HG03460 (cell line): ENCODE results near the gene VPS9D1.
"Not testable (repeated sequence)": the region's sequence is repeated elsewhere in the genome, so short reads cannot be mapped to it uniquely, and the experiment has no call there.

Experiments
- ATAC-seq: cut with Tn5 transposase; IDR thresholded peaks from one replicate; pipeline ENCODE4 v1.9.1; 2021; ENCODE audit not compliant: unreplicated experiment

VPS9D1 gene

DNA sequence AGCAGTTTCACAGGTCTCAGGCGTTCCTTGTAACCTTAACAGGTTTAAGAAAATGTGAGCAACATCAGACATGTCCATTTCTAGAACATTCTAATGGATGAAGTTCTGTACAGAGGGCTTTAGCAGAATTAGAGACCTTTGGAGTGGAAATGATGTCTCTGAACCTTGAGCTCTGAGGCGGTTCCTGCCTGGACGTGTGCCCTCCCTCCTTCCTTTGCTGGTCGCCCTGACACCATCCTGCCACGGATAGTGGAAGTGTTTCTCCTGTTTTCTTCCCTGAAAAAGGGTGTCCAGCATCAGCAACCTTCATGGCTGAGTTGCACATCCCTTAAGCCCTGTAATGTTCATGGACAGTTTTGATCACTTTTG lies 51.9 kb downstream of the VPS9D1 start:
- ATAC-seq = no peak

- ATAC-seq = no peak
These were observed 53.1 kb downstream of the VPS9D1 start for GRCh38 chr16:89667633-89668032.

GRCh38 chr16:89667000-89667399 lies 53.7 kb downstream of the VPS9D1 start:
- ATAC-seq = not testable (repeated sequence)

DNA sequence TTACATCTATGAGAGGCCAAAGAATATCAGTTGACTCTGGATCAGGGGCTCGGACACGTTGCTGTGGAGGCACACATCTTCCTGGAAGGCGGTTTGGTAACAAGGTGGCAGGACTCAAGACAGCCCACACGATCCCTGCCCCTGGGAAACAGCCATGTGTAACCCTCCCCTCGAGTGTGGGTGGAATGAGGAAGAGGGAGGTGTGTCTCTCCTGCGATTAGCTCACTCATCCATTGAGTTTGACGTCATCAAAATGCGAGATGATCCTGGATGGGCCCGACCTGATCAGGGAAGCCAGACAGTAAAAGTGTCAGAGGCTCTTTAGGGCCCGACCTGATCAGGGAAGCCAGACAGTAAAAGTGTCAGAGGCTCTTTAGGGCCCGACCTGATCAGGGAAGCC lies 56.5 kb downstream of the VPS9D1 start:
- ATAC-seq = not testable (repeated sequence)

DNA sequence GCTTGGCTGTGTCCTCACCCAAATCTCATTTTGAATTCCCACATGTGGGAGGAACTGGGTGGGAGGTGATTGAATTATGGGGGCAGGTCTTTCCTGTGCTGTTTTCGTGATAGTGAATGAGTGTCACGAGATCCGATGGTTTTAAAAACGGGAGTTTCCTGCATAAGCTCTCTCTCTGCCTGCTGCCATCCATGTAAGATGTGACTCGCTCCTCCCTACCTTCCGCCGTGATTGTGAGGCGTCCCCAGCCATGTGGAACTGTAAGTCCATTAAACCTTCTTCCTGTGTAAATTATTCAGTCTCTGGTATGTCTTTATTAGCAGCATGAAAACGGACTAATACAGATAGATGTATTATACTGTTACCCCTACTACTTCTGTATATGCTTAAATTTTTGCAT lies 59.5 kb downstream of the VPS9D1 start:
- ATAC-seq = no peak

GRCh38 chr16:89660146-89660545 lies 60.6 kb downstream of the VPS9D1 start:
- ATAC-seq = no peak

GRCh38 chr16:89658221-89658879 lies 62.3 kb downstream of the VPS9D1 start:
- peak; percentile 14 for ATAC-seq

DNA sequence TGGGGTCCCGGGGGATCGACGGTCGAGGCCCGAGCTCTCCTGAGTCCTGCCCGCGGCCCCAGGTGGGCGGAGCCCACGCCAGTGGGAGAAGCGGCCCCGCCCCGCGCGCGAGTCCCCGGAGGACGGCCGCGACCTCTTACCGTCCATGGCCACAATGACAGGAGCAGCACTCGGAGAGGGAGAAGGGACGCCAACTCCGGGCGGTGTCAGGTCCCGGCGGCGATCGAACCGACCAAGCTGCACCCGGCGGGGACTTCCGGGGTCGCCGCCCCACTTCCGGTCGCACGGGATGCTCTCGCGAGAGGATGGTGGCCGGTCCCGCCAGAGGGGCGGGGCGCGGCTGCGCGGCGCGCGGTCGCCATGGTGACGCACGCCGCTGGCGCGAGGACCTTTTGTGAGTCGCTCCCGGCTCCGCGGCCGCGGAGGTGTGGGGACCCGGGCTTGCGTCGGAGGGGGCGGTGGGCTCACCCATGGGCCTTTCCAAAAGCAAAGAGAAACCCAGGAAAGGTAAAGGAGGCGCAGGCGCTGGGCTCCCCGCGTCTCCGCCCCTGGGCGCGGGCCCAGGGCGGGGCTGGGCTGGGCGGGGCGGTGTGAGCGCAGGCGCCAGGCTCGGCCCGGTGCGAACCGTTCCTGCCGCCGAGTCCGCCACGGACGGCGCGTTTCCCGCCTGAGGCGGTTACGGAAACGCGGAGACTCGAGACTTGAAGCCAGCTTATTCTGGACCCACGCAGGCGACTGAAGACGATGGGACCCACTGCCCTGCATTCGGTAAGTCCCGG lies 63.1 kb downstream of the VPS9D1 start, which contains the start of the genes CHMP1A and SPATA33:
TSS of gene CHMP1A (minus strand) at position 267 of the 779 bp plus-strand sequence. CDS start at position 147, 120 bp downstream.
TSS of gene SPATA33 (plus strand) at position 395 of the 779 bp plus-strand sequence. CDS start at position 471, 76 bp downstream.
- ATAC-seq = peak; percentile 86
